ENCODE measurements around the gene CMTM2. TPM values are rescaled to one million over a fixed set of nuclear protein-coding genes. Genes with fewer than 3 reads are reported as not detected.

Gene CMTM2
- total and polyA plus RNA-seq, 9 of the 15 experiments (the other 6 are each of a cell fraction or from before 2014, with no cell fraction given), result not detected

- TF ChIP-seq ELF1 (tag; IDR thresholded peaks at IDR 0.05) (no peak), TCF7 (IDR thresholded peaks at IDR 0.05; ENCODE audit: borderline replicate concordance) (no peak), EP300 (IDR thresholded peaks at IDR 0.05; ENCODE audit: low read length) (no peak), ILF3 (IDR thresholded peaks at IDR 0.05; ENCODE audit: borderline replicate concordance) (no peak), JUND (IDR thresholded peaks at IDR 0.05; ENCODE audit: borderline replicate concordance, low read depth, low read length) (no peak), JUND (tag; IDR thresholded peaks at IDR 0.05; ENCODE audit: borderline replicate concordance, low read depth, low read length) (no peak), UBTF (IDR thresholded peaks at IDR 0.05; ENCODE audit: borderline replicate concordance in 1 of 2, low read depth in 2 of 2, low read length in 2 of 2) (no peak), ZNF583 (CRISPR knock-in tag; IDR thresholded peaks at IDR 0.05) (peak; percentile 91), ZZZ3 (IDR thresholded peaks at IDR 0.05) (no peak), GTF3C2 (IDR thresholded peaks at IDR 0.05; ENCODE audit: borderline replicate concordance, extremely low read depth, insufficient read length) (no peak)
- TF ChIP-seq, protein P1, sequence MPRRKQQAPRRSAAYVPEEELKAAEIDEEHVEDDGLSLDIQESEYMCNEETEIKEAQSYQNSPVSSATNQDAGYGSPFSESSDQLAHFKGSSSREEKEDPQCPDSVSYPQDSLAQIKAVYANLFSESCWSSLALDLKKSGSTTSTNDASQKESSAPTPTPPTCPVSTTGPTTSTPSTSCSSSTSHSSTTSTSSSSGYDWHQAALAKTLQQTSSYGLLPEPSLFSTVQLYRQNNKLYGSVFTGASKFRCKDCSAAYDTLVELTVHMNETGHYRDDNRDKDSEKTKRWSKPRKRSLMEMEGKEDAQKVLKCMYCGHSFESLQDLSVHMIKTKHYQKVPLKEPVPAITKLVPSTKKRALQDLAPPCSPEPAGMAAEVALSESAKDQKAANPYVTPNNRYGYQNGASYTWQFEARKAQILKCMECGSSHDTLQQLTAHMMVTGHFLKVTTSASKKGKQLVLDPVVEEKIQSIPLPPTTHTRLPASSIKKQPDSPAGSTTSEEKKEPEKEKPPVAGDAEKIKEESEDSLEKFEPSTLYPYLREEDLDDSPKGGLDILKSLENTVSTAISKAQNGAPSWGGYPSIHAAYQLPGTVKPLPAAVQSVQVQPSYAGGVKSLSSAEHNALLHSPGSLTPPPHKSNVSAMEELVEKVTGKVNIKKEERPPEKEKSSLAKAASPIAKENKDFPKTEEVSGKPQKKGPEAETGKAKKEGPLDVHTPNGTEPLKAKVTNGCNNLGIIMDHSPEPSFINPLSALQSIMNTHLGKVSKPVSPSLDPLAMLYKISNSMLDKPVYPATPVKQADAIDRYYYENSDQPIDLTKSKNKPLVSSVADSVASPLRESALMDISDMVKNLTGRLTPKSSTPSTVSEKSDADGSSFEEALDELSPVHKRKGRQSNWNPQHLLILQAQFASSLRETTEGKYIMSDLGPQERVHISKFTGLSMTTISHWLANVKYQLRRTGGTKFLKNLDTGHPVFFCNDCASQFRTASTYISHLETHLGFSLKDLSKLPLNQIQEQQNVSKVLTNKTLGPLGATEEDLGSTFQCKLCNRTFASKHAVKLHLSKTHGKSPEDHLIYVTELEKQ (CRISPR knock-in tag; IDR thresholded peaks at IDR 0.05), result peak; percentile 79; the same call in 1 of the 2 replicates
- TF ChIP-seq, protein P2, sequence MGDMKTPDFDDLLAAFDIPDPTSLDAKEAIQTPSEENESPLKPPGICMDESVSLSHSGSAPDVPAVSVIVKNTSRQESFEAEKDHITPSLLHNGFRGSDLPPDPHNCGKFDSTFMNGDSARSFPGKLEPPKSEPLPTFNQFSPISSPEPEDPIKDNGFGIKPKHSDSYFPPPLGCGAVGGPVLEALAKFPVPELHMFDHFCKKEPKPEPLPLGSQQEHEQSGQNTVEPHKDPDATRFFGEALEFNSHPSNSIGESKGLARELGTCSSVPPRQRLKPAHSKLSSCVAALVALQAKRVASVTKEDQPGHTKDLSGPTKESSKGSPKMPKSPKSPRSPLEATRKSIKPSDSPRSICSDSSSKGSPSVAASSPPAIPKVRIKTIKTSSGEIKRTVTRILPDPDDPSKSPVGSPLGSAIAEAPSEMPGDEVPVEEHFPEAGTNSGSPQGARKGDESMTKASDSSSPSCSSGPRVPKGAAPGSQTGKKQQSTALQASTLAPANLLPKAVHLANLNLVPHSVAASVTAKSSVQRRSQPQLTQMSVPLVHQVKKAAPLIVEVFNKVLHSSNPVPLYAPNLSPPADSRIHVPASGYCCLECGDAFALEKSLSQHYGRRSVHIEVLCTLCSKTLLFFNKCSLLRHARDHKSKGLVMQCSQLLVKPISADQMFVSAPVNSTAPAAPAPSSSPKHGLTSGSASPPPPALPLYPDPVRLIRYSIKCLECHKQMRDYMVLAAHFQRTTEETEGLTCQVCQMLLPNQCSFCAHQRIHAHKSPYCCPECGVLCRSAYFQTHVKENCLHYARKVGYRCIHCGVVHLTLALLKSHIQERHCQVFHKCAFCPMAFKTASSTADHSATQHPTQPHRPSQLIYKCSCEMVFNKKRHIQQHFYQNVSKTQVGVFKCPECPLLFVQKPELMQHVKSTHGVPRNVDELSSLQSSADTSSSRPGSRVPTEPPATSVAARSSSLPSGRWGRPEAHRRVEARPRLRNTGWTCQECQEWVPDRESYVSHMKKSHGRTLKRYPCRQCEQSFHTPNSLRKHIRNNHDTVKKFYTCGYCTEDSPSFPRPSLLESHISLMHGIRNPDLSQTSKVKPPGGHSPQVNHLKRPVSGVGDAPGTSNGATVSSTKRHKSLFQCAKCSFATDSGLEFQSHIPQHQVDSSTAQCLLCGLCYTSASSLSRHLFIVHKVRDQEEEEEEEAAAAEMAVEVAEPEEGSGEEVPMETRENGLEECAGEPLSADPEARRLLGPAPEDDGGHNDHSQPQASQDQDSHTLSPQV (IDR thresholded peaks at IDR 0.05), result peak; percentile 98
Measured at GRCh38 chr16:66603537-66604375, 24.5 kb downstream of the CMTM2 start (continued).

All from K562 (cell line).